ENCODE measurements around the gene MYH9.

- TF ChIP-seq CTCF (IDR thresholded peaks at IDR 0.05) (peak in 1 of 12 donors; percentile 6), POLR2A (IDR thresholded peaks at IDR 0.05) (no peak)
Measured at GRCh38 chr22:36386351-36386899, 1.3 kb downstream of the MYH9 start.

Data from heart left ventricle (tissue), 13 donors.